ENCODE results near the gene PKD2L1. TPM values are rescaled to one million over a fixed set of nuclear protein-coding genes. Genes with fewer than 3 reads are reported as not detected.
"Not testable (repeated sequence)": the region's sequence is repeated elsewhere in the genome, so short reads cannot be mapped to it uniquely, and the experiment has no call there.

PKD2L1 gene
- total RNA-seq, 1 donor = not detected

GRCh38 chr10:100289641-100290040 lies 40.4 kb downstream of the PKD2L1 start:
- peaks cover 18% of the 10 kb centered on the region for H3K4me1 ChIP-seq (ENCODE audit: insufficient read depth, low read length)
- no peak for DNase-seq (ENCODE audit: insufficient read length, low spot score, missing footprints)
- H3K79me2 ChIP-seq (ENCODE audit: insufficient read depth, low read length) = peaks cover 11% of the 10 kb centered on the region
- peaks cover 23% of the 10 kb centered on the region for H3K27me3 ChIP-seq (ENCODE audit: insufficient read depth, low read length)
- H4K20me1 ChIP-seq (ENCODE audit: insufficient read depth, low read length) = no peaks in the 10 kb centered on the region
- H3K4me3 ChIP-seq (ENCODE audit: insufficient read depth, low read length) = no peak overlapping the region
- no peak overlapping the region for H2AFZ ChIP-seq (ENCODE audit: low read length)
- H3K9me3 ChIP-seq (ENCODE audit: low read depth, low read length) = no peaks in the 10 kb centered on the region
- no peak overlapping the region for H3K27ac ChIP-seq (ENCODE audit: low read depth, low read length)
- no peak overlapping the region for H3K4me2 ChIP-seq (ENCODE audit: insufficient read depth, low read length)
- H3K36me3 ChIP-seq (ENCODE audit: insufficient read depth, low read length) = no peaks in the 10 kb centered on the region
- no peak for TF ChIP-seq CTCF (IDR thresholded peaks at IDR 0.05; ENCODE audit: extremely low read depth, low read depth, low read length)

GRCh38 chr10:100288196-100288595 lies 41.8 kb downstream of the PKD2L1 start:
- Histone ChIP-seq H4K20me1 (ENCODE audit: insufficient read depth, low read length) (peaks cover under 1% of the 10 kb centered on the region), H2AFZ (ENCODE audit: low read length) (no peak overlapping the region), H3K9me3 (ENCODE audit: low read depth, low read length) (no peaks in the 10 kb centered on the region), H3K79me2 (ENCODE audit: insufficient read depth, low read length) (peaks cover 25% of the 10 kb centered on the region), H3K4me1 (ENCODE audit: insufficient read depth, low read length) (peaks cover 18% of the 10 kb centered on the region), H3K4me3 (ENCODE audit: insufficient read depth, low read length) (no peak overlapping the region), H3K27me3 (ENCODE audit: insufficient read depth, low read length) (peaks cover 15% of the 10 kb centered on the region), H3K27ac (ENCODE audit: low read depth, low read length) (no peak overlapping the region), H3K4me2 (ENCODE audit: insufficient read depth, low read length) (no peak overlapping the region), H3K36me3 (ENCODE audit: insufficient read depth, low read length) (peaks cover 12% of the 10 kb centered on the region)
- no peak for TF ChIP-seq CTCF (IDR thresholded peaks at IDR 0.05; ENCODE audit: extremely low read depth, low read depth, low read length)
- no peak for DNase-seq (ENCODE audit: insufficient read length, low spot score, missing footprints)

- H3K27ac ChIP-seq (ENCODE audit: low read depth, low read length) = no peak overlapping the region
- no peak for TF ChIP-seq CTCF (IDR thresholded peaks at IDR 0.05; ENCODE audit: extremely low read depth, low read depth, low read length)
- no peak overlapping the region for H2AFZ ChIP-seq (ENCODE audit: low read length)
Observed at GRCh38 chr10:100287756-100288155, 42.3 kb downstream of the PKD2L1 start.

GRCh38 chr10:100286051-100287033 lies 43.7 kb downstream of the PKD2L1 start, which contains the start of gene BLOC1S2:
Gene BLOC1S2, minus strand, starts transcription at chr10:100286680. Its CDS starts 21 bp downstream, at chr10:100286659.
- H3K36me3 ChIP-seq (ENCODE audit: insufficient read depth, low read length) = peaks cover 23% of the 10 kb centered on the region
- H3K4me3 ChIP-seq (ENCODE audit: insufficient read depth, low read length) = peak within 1 kb of the TSS; percentile 99
- H3K79me2 ChIP-seq (ENCODE audit: insufficient read depth, low read length) = peaks cover 41% of the 10 kb centered on the region
- TF ChIP-seq CTCF (IDR thresholded peaks at IDR 0.05; ENCODE audit: extremely low read depth, low read depth, low read length) = no peak
- H3K9me3 ChIP-seq (ENCODE audit: low read depth, low read length) = no peaks in the 10 kb centered on the region
- H3K4me2 ChIP-seq (ENCODE audit: insufficient read depth, low read length) = peak within 1 kb of the TSS; percentile 85
- H3K27ac ChIP-seq (ENCODE audit: low read depth, low read length) = peak within 1 kb of the TSS; percentile 81
- H3K4me1 ChIP-seq (ENCODE audit: insufficient read depth, low read length) = peaks cover 18% of the 10 kb centered on the region
- peaks cover 15% of the 10 kb centered on the region for H4K20me1 ChIP-seq (ENCODE audit: insufficient read depth, low read length)
- H2AFZ ChIP-seq (ENCODE audit: low read length) = peak within 1 kb of the TSS; percentile 100
- DNase-seq (ENCODE audit: insufficient read length, low spot score, missing footprints) = peak; percentile 99
- peaks cover 9% of the 10 kb centered on the region for H3K27me3 ChIP-seq (ENCODE audit: insufficient read depth, low read length)

More at GRCh38 chr10:100287756-100288155, 42.3 kb downstream of the PKD2L1 start:
- DNase-seq (ENCODE audit: insufficient read length, low spot score, missing footprints) = no peak
- H3K4me3 ChIP-seq (ENCODE audit: insufficient read depth, low read length) = no peak overlapping the region
- H3K36me3 ChIP-seq (ENCODE audit: insufficient read depth, low read length) = peaks cover 16% of the 10 kb centered on the region
- no peaks in the 10 kb centered on the region for H3K9me3 ChIP-seq (ENCODE audit: low read depth, low read length)
- H3K79me2 ChIP-seq (ENCODE audit: insufficient read depth, low read length) = peaks cover 29% of the 10 kb centered on the region
- H4K20me1 ChIP-seq (ENCODE audit: insufficient read depth, low read length) = peaks cover 5% of the 10 kb centered on the region
- H3K4me2 ChIP-seq (ENCODE audit: insufficient read depth, low read length) = no peak overlapping the region
- peaks cover 18% of the 10 kb centered on the region for H3K4me1 ChIP-seq (ENCODE audit: insufficient read depth, low read length)
- H3K27me3 ChIP-seq (ENCODE audit: insufficient read depth, low read length) = peaks cover 13% of the 10 kb centered on the region

- not testable (repeated sequence) for DNase-seq (ENCODE audit: insufficient read length, low spot score, missing footprints); H3K27me3 ChIP-seq (ENCODE audit: insufficient read depth, low read length); H3K9me3 ChIP-seq (ENCODE audit: low read depth, low read length)
- peak overlapping the region; percentile 85 for H3K4me2 ChIP-seq (ENCODE audit: insufficient read depth, low read length)
- peaks cover 32% of the 10 kb centered on the region for H3K36me3 ChIP-seq (ENCODE audit: insufficient read depth, low read length)
- H4K20me1 ChIP-seq (ENCODE audit: insufficient read depth, low read length) = peaks cover 15% of the 10 kb centered on the region
- H3K4me3 ChIP-seq (ENCODE audit: insufficient read depth, low read length) = peak overlapping the region; percentile 99
- H3K27ac ChIP-seq (ENCODE audit: low read depth, low read length) = peak overlapping the region; percentile 81
- H3K79me2 ChIP-seq (ENCODE audit: insufficient read depth, low read length) = peaks cover 50% of the 10 kb centered on the region
- H2AFZ ChIP-seq (ENCODE audit: low read length) = peak overlapping the region; percentile 100
- peaks cover 18% of the 10 kb centered on the region for H3K4me1 ChIP-seq (ENCODE audit: insufficient read depth, low read length)
Observed at GRCh38 chr10:100285326-100285725, 44.7 kb downstream of the PKD2L1 start.

All from osteoblast (primary cell).